ENCODE measurements around the gene IFITM10. TPM values are rescaled to one million over a fixed set of nuclear protein-coding genes. Genes with fewer than 3 reads are reported as not detected.

Gene IFITM10
- total RNA-seq, 1 experiment from 2014 or later = not detected

GRCh38 chr11:1793081-1793480 is 42.7 kb upstream of the IFITM10 start:
- Histone ChIP-seq H3K36me3 (ENCODE audit: insufficient read depth, low read length, poor library complexity, severe bottlenecking) (no peaks in the 10 kb centered on the region), H3K27me3 (replicated peaks; ENCODE audit: insufficient read depth, low read depth, low read length, poor library complexity) (peaks cover 11% of the 10 kb centered on the region), H3K9me3 (ENCODE audit: low read depth, low read length, poor library complexity, severe bottlenecking) (no peaks in the 10 kb centered on the region), H3K27ac (ENCODE audit: low read depth, low read length, poor library complexity, severe bottlenecking) (no peak overlapping the region), H3K4me1 (ENCODE audit: insufficient read depth, low read length, poor library complexity, severe bottlenecking) (no peaks in the 10 kb centered on the region), H3K4me3 (ENCODE audit: low read depth, low read length, poor library complexity, severe bottlenecking) (no peak overlapping the region)
- no peak for DNase-seq (ENCODE audit: low spot score)
- ChIA-PET POLR2A (ENCODE audit: low non-redundant PET) (no interaction called here), CTCF (no interaction called here)
- intact Hi-C loops (cut with micrococcal nuclease; ENCODE audit: unreplicated experiment) = no loop called here
- TF ChIP-seq CTCF (conservative IDR thresholded peaks at IDR 0.05; ENCODE audit: low read depth, low read length) = no peak
- no peak for TF ChIP-seq EZH2 (IDR thresholded peaks at IDR 0.05; ENCODE audit: borderline replicate concordance, low read depth, low read length, poor library complexity, severe bottlenecking)
- BruUV-seq (replicated peaks) = no TSS peak

- H3K27ac ChIP-seq (ENCODE audit: low read depth, low read length, poor library complexity, severe bottlenecking) = no peak overlapping the region
- H3K4me3 ChIP-seq (ENCODE audit: low read depth, low read length, poor library complexity, severe bottlenecking) = no peak overlapping the region
- TF ChIP-seq CTCF (conservative IDR thresholded peaks at IDR 0.05; ENCODE audit: low read depth, low read length) (no peak), EZH2 (IDR thresholded peaks at IDR 0.05; ENCODE audit: borderline replicate concordance, low read depth, low read length, poor library complexity, severe bottlenecking) (no peak)
- no peaks in the 10 kb centered on the region for H3K36me3 ChIP-seq (ENCODE audit: insufficient read depth, low read length, poor library complexity, severe bottlenecking)
- DNase-seq (ENCODE audit: low spot score) = no peak
- intact Hi-C loops (cut with micrococcal nuclease; ENCODE audit: unreplicated experiment) = no loop called here
- H3K4me1 ChIP-seq (ENCODE audit: insufficient read depth, low read length, poor library complexity, severe bottlenecking) = no peaks in the 10 kb centered on the region
- H3K27me3 ChIP-seq (replicated peaks; ENCODE audit: insufficient read depth, low read depth, low read length, poor library complexity) = peaks cover 11% of the 10 kb centered on the region
- CTCF ChIA-PET = no interaction called here
- no peaks in the 10 kb centered on the region for H3K9me3 ChIP-seq (ENCODE audit: low read depth, low read length, poor library complexity, severe bottlenecking)
- POLR2A ChIA-PET (ENCODE audit: low non-redundant PET) = no interaction called here
- BruUV-seq (replicated peaks) = no TSS peak
Measured at GRCh38 chr11:1792461-1792860, 42.1 kb upstream of the IFITM10 start.

- Histone ChIP-seq H3K27me3 (replicated peaks; ENCODE audit: insufficient read depth, low read depth, low read length, poor library complexity) (peaks cover 11% of the 10 kb centered on the region), H3K4me3 (ENCODE audit: low read depth, low read length, poor library complexity, severe bottlenecking) (no peak overlapping the region), H3K9me3 (ENCODE audit: low read depth, low read length, poor library complexity, severe bottlenecking) (no peaks in the 10 kb centered on the region), H3K36me3 (ENCODE audit: insufficient read depth, low read length, poor library complexity, severe bottlenecking) (no peaks in the 10 kb centered on the region), H3K4me1 (ENCODE audit: insufficient read depth, low read length, poor library complexity, severe bottlenecking) (no peaks in the 10 kb centered on the region), H3K27ac (ENCODE audit: low read depth, low read length, poor library complexity, severe bottlenecking) (no peak overlapping the region)
- CTCF ChIA-PET = no interaction called here
- DNase-seq (ENCODE audit: low spot score) = no peak
- POLR2A ChIA-PET (ENCODE audit: low non-redundant PET) = no interaction called here
- BruUV-seq (replicated peaks) = no TSS peak
- no peak for TF ChIP-seq CTCF (conservative IDR thresholded peaks at IDR 0.05; ENCODE audit: low read depth, low read length)
- no peak for TF ChIP-seq EZH2 (IDR thresholded peaks at IDR 0.05; ENCODE audit: borderline replicate concordance, low read depth, low read length, poor library complexity, severe bottlenecking)
- intact Hi-C loops (cut with micrococcal nuclease; ENCODE audit: unreplicated experiment) = no loop called here
Measured at GRCh38 chr11:1791912-1792311, 41.5 kb upstream of the IFITM10 start.

Measured in A673 (cell line).